Endodermal cell (in vitro differentiated cells): ENCODE results near the gene MEIS3. TPM values are rescaled to one million over a fixed set of nuclear protein-coding genes. Genes with fewer than 3 reads are reported as not detected.

Source experiments
- DNase-seq: peaks from one replicate; pipeline ENCODE4 v3.0.0-alpha.2; 2017
- H3K27ac ChIP-seq: 2 replicates; pipeline ENCODE4 v1.5.1; 2013; ENCODE audit warnings: mild to moderate bottlenecking, low read depth, low read length, moderate library complexity
- H3K27me3 ChIP-seq: 2 replicates; pipeline ENCODE4 v1.6.1; 2013; ENCODE audit warnings: mild to moderate bottlenecking, low read length, moderate library complexity; ENCODE audit not compliant: insufficient read depth, control insufficient read depth, poor library complexity, severe bottlenecking
- H3K36me3 ChIP-seq: 2 replicates; pipeline ENCODE4 v1.7.0; 2013; ENCODE audit warnings: mild to moderate bottlenecking, low read length, moderate library complexity; ENCODE audit not compliant: control insufficient read depth, insufficient read depth
- H3K4me1 ChIP-seq: one replicate; pipeline ENCODE4 v1.7.0; 2013; ENCODE audit warnings: low read length; ENCODE audit not compliant: control insufficient read depth, insufficient read depth
- H3K4me3 ChIP-seq: 2 replicates; pipeline ENCODE4 v1.5.1; 2013; ENCODE audit warnings: mild to moderate bottlenecking, low read length, moderate library complexity
- H3K9ac ChIP-seq: 2 replicates; pipeline ENCODE4 v1.6.1; 2013; ENCODE audit warnings: mild to moderate bottlenecking, low read length, moderate library complexity; ENCODE audit not compliant: poor library complexity, severe bottlenecking; ENCODE audit errors: extremely low read depth
- H3K9me3 ChIP-seq: 2 replicates; pipeline ENCODE4 v1.6.1; 2013; ENCODE audit warnings: mild to moderate bottlenecking, low read length, moderate library complexity; ENCODE audit not compliant: control insufficient read depth
- H3K27ac Mint-ChIP-seq: 2 replicates; pipeline ENCODE4 v1.8.0; 2020; ENCODE audit warnings: mixed read lengths
- H3K27me3 Mint-ChIP-seq: 2 replicates; pipeline ENCODE4 v1.8.0; 2021; ENCODE audit warnings: mild to moderate bottlenecking, mixed read lengths; ENCODE audit not compliant: insufficient read depth
- H3K36me3 Mint-ChIP-seq: 2 replicates; pipeline ENCODE4 v1.8.0; 2020; ENCODE audit warnings: low read depth, mixed read lengths
- H3K4me1 Mint-ChIP-seq: 2 replicates; pipeline ENCODE4 v1.8.0; 2020; ENCODE audit warnings: mixed read lengths
- H3K4me3 Mint-ChIP-seq: 2 replicates; pipeline ENCODE4 v1.8.0; 2020; ENCODE audit warnings: mild to moderate bottlenecking, moderate library complexity, mixed read lengths
- H3K9me3 Mint-ChIP-seq: 2 replicates; pipeline ENCODE4 v1.8.0; 2020; ENCODE audit warnings: mild to moderate bottlenecking, mixed read lengths
- CTCF ChIP-seq: fragments of 200-600 bp; sonication (generic); conservative IDR thresholded peaks from 2 replicates; pipeline ENCODE4 v1.5.0; 2021; ENCODE audit warnings: antibody characterized with exemption, mild to moderate bottlenecking
- WGBS, 2 experiments: methylation state at CpG; one replicate each; pipeline versions ENCODE4 v1.1.5 to v1.1.7; 2013; ENCODE audit warnings: missing lambda C conversion rate in 2 of 2, mixed read lengths in 1 of 2; ENCODE audit not compliant: insufficient coverage in 1 of 2, insufficient read length in 1 of 2; 5-methylcytosine and 5-hydroxymethylcytosine counted together
- total RNA-seq, 2 donors: library from RNA; stranded (reverse); fragmentation: NEBNext Ultra II Directional in 1 of 2; extraction: Animal tissue kit (Norgen Biotek cat#: 25700) in 1 of 2; gene quantifications; 2 replicates in 1 of 2; 3 replicates in 1 of 2; pipeline ENCODE4 v1.2.1, GENCODE V29; 2021

MEIS3 gene
- total RNA-seq, 2 donors from 2014 or later = 47.7 to 132 TPM

DNA sequence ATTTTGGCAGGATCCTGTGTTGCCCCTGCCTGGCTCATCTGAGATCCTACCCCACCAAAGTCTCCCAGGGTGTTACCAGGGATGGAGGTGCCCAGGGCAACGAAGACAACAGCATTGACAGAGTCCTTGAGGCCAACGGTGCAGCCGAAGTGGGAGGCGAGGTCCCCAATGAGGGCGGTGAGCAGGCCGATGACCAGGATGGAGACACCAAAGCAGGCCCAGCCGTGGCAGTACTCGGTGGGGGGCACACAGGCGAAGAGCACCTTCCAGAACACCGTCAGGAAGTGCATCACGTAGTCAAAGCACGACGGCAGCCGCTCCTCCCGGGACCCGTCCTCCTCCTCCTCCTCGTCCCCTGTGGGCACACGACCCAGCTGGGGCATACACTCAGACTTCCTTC, 12.8 kb upstream of the MEIS3 start:
- no peak overlapping the region for H3K4me3 Mint-ChIP-seq
- Histone ChIP-seq H3K27me3 (peaks cover 14% of the 10 kb centered on the region), H3K27ac (no peak overlapping the region), H3K36me3 (no peaks in the 10 kb centered on the region), H3K4me3 (no peak overlapping the region), H3K9me3 (no peaks in the 10 kb centered on the region), H3K9ac (no peak overlapping the region), H3K4me1 (no peaks in the 10 kb centered on the region)
- DNase-seq = no peak
- H3K36me3 Mint-ChIP-seq = no peaks in the 10 kb centered on the region
- H3K4me1 Mint-ChIP-seq = peaks cover 4% of the 10 kb centered on the region
- TF ChIP-seq CTCF = no peak
- H3K9me3 Mint-ChIP-seq = no peaks in the 10 kb centered on the region
- no peak overlapping the region for H3K27ac Mint-ChIP-seq
- peaks cover 36% of the 10 kb centered on the region for H3K27me3 Mint-ChIP-seq
- 92 to 94% methylated on average over 16 to 18 of the region's 18 CpGs for WGBS, 2 experiments

- no peaks in the 10 kb centered on the region for H3K36me3 Mint-ChIP-seq
- Histone ChIP-seq H3K4me3 (no peak overlapping the region), H3K36me3 (no peaks in the 10 kb centered on the region), H3K9me3 (no peaks in the 10 kb centered on the region), H3K27me3 (peaks cover 14% of the 10 kb centered on the region), H3K4me1 (no peaks in the 10 kb centered on the region), H3K27ac (no peak overlapping the region), H3K9ac (no peak overlapping the region)
- H3K4me1 Mint-ChIP-seq = peaks cover 5% of the 10 kb centered on the region
- peak overlapping the region; percentile 46 for H3K4me3 Mint-ChIP-seq
- peak; percentile 67 for TF ChIP-seq CTCF
- WGBS, 2 experiments = 25 to 37% methylated on average over 32 to 69 of the region's 69 CpGs
- no peaks in the 10 kb centered on the region for H3K9me3 Mint-ChIP-seq
- peaks cover 36% of the 10 kb centered on the region for H3K27me3 Mint-ChIP-seq
- peak; percentile 88 for DNase-seq
- no peak overlapping the region for H3K27ac Mint-ChIP-seq
Observed at GRCh38 chr19:47430041-47430802, 10.9 kb upstream of the MEIS3 start.

- no peak for TF ChIP-seq CTCF
- no peak overlapping the region for H3K4me3 ChIP-seq
- DNase-seq = peak; percentile 78
- peaks cover 38% of the 10 kb centered on the region for H3K27me3 Mint-ChIP-seq
- no peak overlapping the region for H3K27ac ChIP-seq
- H3K4me1 ChIP-seq = no peaks in the 10 kb centered on the region
- H3K4me3 Mint-ChIP-seq = peak overlapping the region; percentile 46
- H3K27me3 ChIP-seq = peaks cover 14% of the 10 kb centered on the region
- peaks cover 5% of the 10 kb centered on the region for H3K4me1 Mint-ChIP-seq
- no peak overlapping the region for H3K27ac Mint-ChIP-seq
- no peaks in the 10 kb centered on the region for H3K36me3 ChIP-seq
- no peaks in the 10 kb centered on the region for H3K9me3 Mint-ChIP-seq
- no peaks in the 10 kb centered on the region for H3K9me3 ChIP-seq
- no peak overlapping the region for H3K9ac ChIP-seq
- 56 to 64% methylated on average over 12 to 19 of the region's 20 CpGs for WGBS, 2 experiments
- no peaks in the 10 kb centered on the region for H3K36me3 Mint-ChIP-seq
Observed at GRCh38 chr19:47429140-47429793, 9.9 kb upstream of the MEIS3 start.
